CD14-positive monocyte (primary cell): ENCODE measurements around the gene TMTC2. TPM values are rescaled to one million over a fixed set of nuclear protein-coding genes. Genes with fewer than 3 reads are reported as not detected.

Experiments used
- DNase-seq, 3 donors: peaks; one replicate each; pipeline ENCODE4 v3.0.0-alpha.2; 2011 to 2022
- H2AFZ ChIP-seq: 2 replicates; pipeline ENCODE4 v1.6.0; 2012; ENCODE audit warnings: mild to moderate bottlenecking, low read depth, low read length, inconsistent platforms; ENCODE audit not compliant: insufficient read depth, poor library complexity, severe bottlenecking
- H3K27ac ChIP-seq, 2 donors: 1 replicate in 1 of 2; 2 replicates in 1 of 2; pipeline ENCODE4 v1.5.1; 2012 to 2013; ENCODE audit warnings: low read length in 2 of 2, control low read depth in 1 of 2, inconsistent platforms in 1 of 2, low read depth in 1 of 2, mild to moderate bottlenecking in 1 of 2
- H3K27me3 ChIP-seq, 2 donors: one replicate each; pipeline versions ENCODE4 v1.6.0 to v1.6.1; 2011 to 2013; ENCODE audit warnings: low read length in 2 of 2; ENCODE audit not compliant: control insufficient read depth in 2 of 2, insufficient read depth in 2 of 2
- H3K36me3 ChIP-seq, 2 donors: replicated peaks in 1 of 2; 1 replicate in 1 of 2; 2 replicates in 1 of 2; pipeline versions ENCODE4 v1.5.1 to v1.6.1; 2012 to 2013; ENCODE audit warnings: low read length in 2 of 2, control low read depth in 1 of 2, inconsistent platforms in 1 of 2, mild to moderate bottlenecking in 1 of 2; ENCODE audit not compliant: insufficient read depth in 2 of 2, control insufficient read depth in 1 of 2
- H3K4me1 ChIP-seq, 2 donors: 1 replicate in 1 of 2; 2 replicates in 1 of 2; pipeline versions ENCODE4 v1.5.1 to v1.6.1; 2012 to 2013; ENCODE audit warnings: low read length in 2 of 2, control low read depth in 1 of 2, inconsistent platforms in 1 of 2, mild to moderate bottlenecking in 1 of 2, moderate library complexity in 1 of 2; ENCODE audit not compliant: insufficient read depth in 2 of 2, control insufficient read depth in 1 of 2
- H3K4me2 ChIP-seq: replicated peaks from 2 replicates; pipeline ENCODE3; 2012; ENCODE audit warnings: low read length, moderate library complexity, mild to moderate bottlenecking; ENCODE audit not compliant: poor library complexity, severe bottlenecking; ENCODE audit errors: extremely low read depth
- H3K4me3 ChIP-seq, 3 experiments: fragments of 200-600 bp in 1 of 3; sonication (generic) in 1 of 3; replicated peaks in 1 of 3; 1 replicate in 2 of 3; 2 replicates in 1 of 3; pipeline ENCODE4 v1.5.1; 2011 to 2013; ENCODE audit warnings: low read length in 3 of 3, mild to moderate bottlenecking in 3 of 3, control low read depth in 2 of 3, low read depth in 2 of 3, inconsistent platforms in 1 of 3, moderate library complexity in 1 of 3
- H3K79me2 ChIP-seq: 2 replicates; pipeline ENCODE4 v1.6.0; 2012; ENCODE audit warnings: mild to moderate bottlenecking, control low read depth, inconsistent platforms, low read length, moderate library complexity; ENCODE audit not compliant: insufficient read depth
- H3K9ac ChIP-seq: 2 replicates; pipeline ENCODE4 v1.6.0; 2017; ENCODE audit warnings: low read length, mild to moderate bottlenecking; ENCODE audit not compliant: insufficient read depth, poor library complexity, severe bottlenecking
- H3K9me3 ChIP-seq, 2 donors: replicated peaks in 1 of 2; 1 replicate in 1 of 2; 2 replicates in 1 of 2; pipeline versions ENCODE4 v1.5.1 to v1.6.1; 2012 to 2013; ENCODE audit warnings: low read length in 2 of 2, control low read depth in 1 of 2; ENCODE audit not compliant: control insufficient read depth in 1 of 2, insufficient read depth in 1 of 2
- H4K20me1 ChIP-seq: 2 replicates; pipeline ENCODE4 v1.6.0; 2012; ENCODE audit warnings: mild to moderate bottlenecking, low read length, control low read depth, moderate library complexity; ENCODE audit not compliant: insufficient read depth
- H3K27ac Mint-ChIP-seq, 7 donors: one replicate each; pipeline ENCODE4 v1.8.0; 2020; ENCODE audit warnings: mild to moderate bottlenecking in 7 of 7, mixed read lengths in 7 of 7, moderate library complexity in 6 of 7, inconsistent platforms in 2 of 7
- H3K27me3 Mint-ChIP-seq, 3 donors: one replicate each; pipeline ENCODE4 v1.8.0; 2021 to 2022; ENCODE audit warnings: low read depth in 3 of 3, mild to moderate bottlenecking in 3 of 3, mixed read lengths in 3 of 3, moderate library complexity in 3 of 3, inconsistent platforms in 1 of 3
- H3K36me3 Mint-ChIP-seq, 2 donors: one replicate each; pipeline ENCODE4 v1.8.0; 2020; ENCODE audit warnings: mixed read lengths in 2 of 2, inconsistent platforms in 1 of 2, mild to moderate bottlenecking in 1 of 2
- H3K4me1 Mint-ChIP-seq: one replicate; pipeline ENCODE4 v1.8.0; 2020; ENCODE audit warnings: mild to moderate bottlenecking, mixed read lengths
- H3K4me3 Mint-ChIP-seq, 2 donors: one replicate each; pipeline ENCODE4 v1.8.0; 2020; ENCODE audit warnings: mild to moderate bottlenecking in 2 of 2, mixed read lengths in 2 of 2, moderate library complexity in 1 of 2
- H3K9me3 Mint-ChIP-seq, 7 donors: one replicate each; pipeline ENCODE4 v1.8.0; 2020 to 2022; ENCODE audit warnings: mixed read lengths in 7 of 7, mild to moderate bottlenecking in 6 of 7, moderate library complexity in 6 of 7, inconsistent platforms in 2 of 7
- CTCF ChIP-seq: fragments of 200-600 bp; IDR thresholded peaks from one replicate; pipeline ENCODE4 v1.8.0; 2022; ENCODE audit warnings: antibody characterized with exemption, mild to moderate bottlenecking
- WGBS: methylation state at CpG from one replicate; pipeline ENCODE4 v1.1.5; 2013; ENCODE audit warnings: missing lambda C conversion rate; ENCODE audit not compliant: insufficient coverage; 5-methylcytosine and 5-hydroxymethylcytosine counted together
- intact Hi-C, 2 donors: fragments of 100-400 bp; cut with micrococcal nuclease; formaldehyde crosslinking; loops; one replicate each; pipeline versions ENCODE4 v1.15.0 to v1.15.1; 2023
- polyA plus RNA-seq, 3 donors: library from polyadenylated mRNA; depleted of rRNA in 1 of 3; unstranded in 2 of 3; stranded (reverse) in 1 of 3; fragments of 300-500 nt in 2 of 3; fragments of >200 nt in 1 of 3; fragmentation: Illumina TruSeq in 2 of 3; gene quantifications; 1 replicate in 2 of 3; 2 replicates in 1 of 3; pipeline ENCODE4 v1.2.3, GENCODE V29; 2012 to 2021

Gene TMTC2
- polyA plus RNA-seq, 3 donors, result 2.5 to 15.7 (median 3.3) TPM

- Mint-ChIP-seq H3K4me1 (no peaks in the 10 kb centered on the region), H3K27ac (no peak overlapping the region), H3K36me3 (peaks cover 65 to 67% of the 10 kb centered on the region in 2 donors), H3K27me3 (no peaks in the 10 kb centered on the region), H3K9me3 (peaks cover 18 to 30% (median 23%) of the 10 kb centered on the region in 7 donors), H3K4me3 (no peak overlapping the region)
- TF ChIP-seq CTCF, result no peak
- no peak overlapping the region for H3K4me3 ChIP-seq
- no peaks in the 10 kb centered on the region for H3K79me2 ChIP-seq
- H4K20me1 ChIP-seq, result no peaks in the 10 kb centered on the region
- peaks cover 8 to 21% of the 10 kb centered on the region in 2 donors for H3K36me3 ChIP-seq
- no peak overlapping the region for H2AFZ ChIP-seq
- DNase-seq, result no peak
- no peak overlapping the region for H3K4me2 ChIP-seq
- H3K27ac ChIP-seq, result no peak overlapping the region
- intact Hi-C loops, result no loop called here
- WGBS, result no CpG with 5 or more reads among the region's 1 CpG
- peaks cover 0 to 8% of the 10 kb centered on the region in 2 donors for H3K9me3 ChIP-seq
- H3K27me3 ChIP-seq, result no peaks in the 10 kb centered on the region
- no peaks in the 10 kb centered on the region for H3K4me1 ChIP-seq
- no peak overlapping the region for H3K9ac ChIP-seq
These were observed 388.8 kb downstream of the TMTC2 start for GRCh38 chr12:83075471-83075870.

GRCh38 chr12:83077041-83077440 is 390.3 kb downstream of the TMTC2 start:
- TF ChIP-seq CTCF, result no peak

More at GRCh38 chr12:83077041-83077440, 390.3 kb downstream of the TMTC2 start:
- no peaks in the 10 kb centered on the region for H3K4me1 ChIP-seq
- Mint-ChIP-seq H3K9me3 (peaks cover 8 to 22% (median 16%) of the 10 kb centered on the region in 7 donors), H3K4me1 (no peaks in the 10 kb centered on the region), H3K27me3 (no peaks in the 10 kb centered on the region), H3K4me3 (no peak overlapping the region), H3K36me3 (peaks cover 57 to 62% of the 10 kb centered on the region in 2 donors), H3K27ac (no peak overlapping the region)
- no peak for DNase-seq
- no peaks in the 10 kb centered on the region for H3K79me2 ChIP-seq
- no peak overlapping the region for H3K4me3 ChIP-seq
- no peak overlapping the region for H2AFZ ChIP-seq
- H3K9ac ChIP-seq, result no peak overlapping the region
- no peak overlapping the region for H3K27ac ChIP-seq
- no peak overlapping the region for H3K4me2 ChIP-seq
- peaks cover 0 to 8% of the 10 kb centered on the region in 2 donors for H3K9me3 ChIP-seq
- intact Hi-C loops, result no loop called here
- H3K36me3 ChIP-seq, result peaks cover 8 to 21% of the 10 kb centered on the region in 2 donors
- no peaks in the 10 kb centered on the region for H3K27me3 ChIP-seq
- H4K20me1 ChIP-seq, result no peaks in the 10 kb centered on the region
- 83% methylated on average over 3 of the region's 6 CpGs for WGBS
